LNCaP clone FGC (cell line): ENCODE results near the gene RTL1.

Experiments used
- DNase-seq: peaks from one replicate; pipeline ENCODE4 v3.0.0-alpha.2; 2011; ENCODE audit warnings: low read depth
- H3K4me3 ChIP-seq: 2 replicates; pipeline ENCODE4 v1.5.1; 2011; ENCODE audit warnings: mild to moderate bottlenecking, low read depth, low read length, control low read depth
- CTCF ChIP-seq: IDR thresholded peaks from 2 replicates; pipeline ENCODE4 v1.5.1; 2012; ENCODE audit warnings: mild to moderate bottlenecking; ENCODE audit not compliant: control insufficient read depth, insufficient read depth; ENCODE audit errors: extremely low read depth

Gene RTL1

GRCh38 chr14:100832311-100832960, 71.1 kb downstream of the RTL1 start:
- no peak overlapping the region for H3K4me3 ChIP-seq
- TF ChIP-seq CTCF: no peak
- DNase-seq: no peak

GRCh38 chr14:100830681-100831080, 72.8 kb downstream of the RTL1 start:
- no peak for TF ChIP-seq CTCF
- H3K4me3 ChIP-seq: no peak overlapping the region
- DNase-seq: no peak
